Activated CD8-positive, alpha-beta memory T cell treated with anti-CD3 and anti-CD28 coated beads, Interleukin-2, amount 50 U/mL, for 48 hours (primary cell): ENCODE results near the gene PHLDA3.
"Not testable (repeated sequence)": the region's sequence is repeated elsewhere in the genome, so short reads cannot be mapped to it uniquely, and the experiment has no call there.

Experiments used
- DNase-seq: peaks from one replicate; pipeline ENCODE4 v3.0.0-alpha.2; 2020

The PHLDA3 gene

DNA sequence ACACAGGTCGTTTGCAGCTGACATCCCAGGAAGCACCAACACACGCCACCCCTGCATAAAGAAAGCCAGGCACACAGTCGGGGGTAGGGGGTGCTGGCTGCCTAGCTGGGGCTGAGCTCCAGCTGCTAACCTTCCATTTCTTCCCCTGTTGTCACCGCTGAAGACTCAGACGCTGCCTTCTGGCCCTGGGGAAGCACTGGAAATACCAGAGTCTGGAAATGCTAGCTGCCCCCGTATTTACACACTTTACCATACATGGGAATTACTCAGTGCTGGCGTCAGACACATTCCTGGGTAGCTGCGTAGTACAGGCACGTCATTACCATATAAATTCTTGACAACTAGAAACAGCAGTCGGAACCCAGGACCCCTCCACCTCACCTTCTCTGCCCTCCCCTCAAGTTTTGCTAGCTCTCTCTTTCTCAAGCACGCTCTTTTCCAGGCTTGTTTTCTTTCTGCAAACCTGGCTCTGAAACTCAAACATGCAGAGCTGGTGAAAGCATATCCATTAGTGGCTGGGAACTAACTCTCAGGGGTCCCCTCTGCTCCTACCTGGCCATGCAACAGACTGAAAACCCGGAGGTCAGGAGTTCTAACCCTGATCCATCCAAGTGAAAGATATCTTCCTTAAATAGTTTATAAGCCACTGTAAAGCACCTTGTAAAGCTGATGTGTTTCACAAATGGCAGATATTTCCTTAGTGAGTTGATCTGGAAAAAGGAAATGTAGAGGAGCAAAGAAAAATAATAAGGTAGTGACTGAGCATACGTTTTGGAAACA is 34.6 kb upstream of the PHLDA3 start:
- no peak for DNase-seq

DNA sequence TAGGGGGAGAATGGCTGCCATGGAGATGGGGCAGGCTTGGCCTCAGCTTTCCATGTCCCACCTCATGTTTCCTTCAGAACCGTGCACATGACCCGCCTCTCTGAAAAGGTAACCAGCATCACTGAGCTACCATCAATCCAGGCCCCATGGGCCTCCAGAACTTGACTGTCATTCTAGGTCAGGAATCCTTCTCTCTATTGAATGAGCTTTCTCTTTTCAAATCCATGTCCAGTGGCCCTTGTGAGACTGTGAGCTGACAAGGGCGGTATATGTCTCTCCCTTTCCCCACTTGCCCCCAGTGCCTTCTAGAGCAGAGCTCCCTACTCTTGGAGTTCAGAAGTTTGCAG is 33.5 kb upstream of the PHLDA3 start:
- DNase-seq, result no peak

DNA sequence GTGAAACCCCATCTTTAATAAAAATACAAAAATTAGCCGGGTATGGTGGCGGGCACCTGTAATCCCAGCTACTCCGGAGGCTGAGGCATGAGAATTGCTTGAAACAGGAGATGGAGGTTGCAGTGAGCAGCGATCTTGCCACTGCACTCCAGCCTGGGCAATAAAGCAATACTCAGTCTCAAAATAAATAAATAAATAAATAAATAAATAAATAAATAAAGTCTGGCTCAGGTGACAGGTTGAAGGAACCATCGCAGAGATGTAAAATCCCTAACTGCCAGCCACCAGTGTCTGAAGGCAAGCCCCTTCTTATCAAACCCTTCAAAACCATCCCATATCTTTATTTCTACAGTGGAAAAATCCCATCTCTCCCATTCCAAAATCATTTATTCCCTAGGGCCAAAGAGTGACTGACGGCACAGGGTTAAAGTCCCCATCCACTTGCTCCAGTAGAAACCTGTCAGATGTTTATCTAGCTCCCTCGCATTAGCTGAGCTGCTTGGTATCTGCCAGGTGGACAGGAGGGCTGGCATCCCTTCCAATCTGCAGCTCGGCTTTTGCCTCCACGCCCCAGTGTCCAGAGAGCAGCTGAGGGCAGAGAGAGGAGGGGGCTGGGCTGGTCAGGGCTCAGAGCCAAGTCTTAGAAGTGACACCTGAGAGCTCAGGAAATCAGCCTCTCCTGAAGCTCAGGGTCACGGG is 33.0 kb upstream of the PHLDA3 start:
- DNase-seq, result no peak

DNA sequence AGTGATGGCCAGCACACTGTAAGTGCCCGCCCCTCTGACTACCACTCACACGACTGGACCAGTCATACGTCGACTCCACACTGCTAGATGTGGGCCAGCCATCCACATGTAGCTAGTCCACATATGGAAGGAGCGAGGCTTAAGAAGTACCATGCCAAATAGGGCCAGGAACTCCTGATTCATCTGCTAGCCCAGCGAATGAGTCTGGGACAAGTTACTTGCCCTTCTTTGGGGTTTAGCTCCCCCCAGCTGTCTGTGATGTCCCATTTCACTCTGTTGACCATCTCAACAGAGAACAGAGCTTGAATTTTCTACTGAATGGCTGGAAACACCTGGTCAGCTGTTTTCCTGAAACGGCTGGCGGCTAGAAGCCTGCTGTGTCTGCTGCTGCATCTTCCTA is 32.2 kb upstream of the PHLDA3 start:
- DNase-seq, result no peak

DNA sequence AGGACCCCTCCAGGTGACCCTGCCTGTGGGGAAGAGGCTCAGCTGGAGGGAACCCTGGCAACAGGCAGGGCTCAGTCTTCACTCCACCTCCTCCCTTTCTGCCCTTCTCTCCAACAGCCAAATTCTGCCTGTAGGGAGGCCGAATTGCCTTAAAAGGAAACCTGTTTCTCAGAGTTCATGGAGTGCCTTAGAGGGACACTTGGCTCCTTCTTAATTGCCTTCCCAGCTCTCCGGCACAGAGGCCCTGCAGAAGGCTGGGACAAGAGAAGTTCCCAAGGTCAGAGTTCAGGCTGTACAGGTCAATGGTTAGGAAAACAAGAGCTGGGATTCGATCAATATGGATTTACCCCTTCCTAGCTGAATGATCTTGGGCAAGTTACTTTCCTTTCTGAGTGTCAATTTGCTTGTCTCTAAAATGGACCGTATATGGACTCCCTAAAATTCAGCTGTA is 31.7 kb upstream of the PHLDA3 start:
- DNase-seq, result no peak

DNA sequence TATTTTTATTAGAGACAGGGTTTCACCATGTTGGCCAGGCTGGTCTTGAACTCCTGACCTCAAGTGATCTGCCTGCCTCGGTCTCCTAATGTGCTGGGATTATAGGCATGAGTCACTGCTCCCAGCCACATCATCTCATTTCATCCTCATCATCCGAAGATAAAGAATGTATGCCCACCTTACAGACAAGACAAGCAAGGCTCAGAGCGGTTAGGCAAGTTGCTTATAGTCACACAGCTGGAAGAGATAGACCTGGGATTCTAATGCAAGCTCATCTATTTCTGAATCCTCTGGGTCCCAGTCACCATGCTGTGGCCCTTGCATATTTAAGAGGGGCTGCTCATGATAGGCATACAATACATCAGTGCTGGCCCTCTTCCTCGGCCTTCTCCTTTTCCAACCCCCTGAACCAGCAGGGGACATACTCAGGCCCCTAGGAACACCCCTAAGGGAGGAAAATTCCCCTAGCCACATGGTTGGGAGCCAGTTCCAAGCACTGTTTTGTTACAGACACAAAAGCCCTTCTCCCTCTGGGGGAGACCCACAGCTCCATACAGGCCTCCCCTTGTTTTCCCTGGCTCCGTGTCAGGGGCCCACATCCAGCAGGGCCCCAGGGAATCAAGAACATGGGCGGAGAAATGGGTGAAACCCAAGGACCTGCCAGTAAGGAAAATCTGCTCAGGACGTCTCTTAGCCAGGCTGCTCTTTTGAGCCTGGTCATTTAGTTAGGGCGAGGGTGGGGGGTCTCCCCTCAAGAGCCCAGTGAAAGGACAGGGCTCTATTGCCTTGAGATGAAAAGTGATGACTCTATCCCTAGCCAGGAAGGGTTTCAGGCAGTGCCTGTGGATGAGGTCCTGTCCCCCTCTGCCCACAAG is 31.0 kb upstream of the PHLDA3 start:
- no peak for DNase-seq

DNA sequence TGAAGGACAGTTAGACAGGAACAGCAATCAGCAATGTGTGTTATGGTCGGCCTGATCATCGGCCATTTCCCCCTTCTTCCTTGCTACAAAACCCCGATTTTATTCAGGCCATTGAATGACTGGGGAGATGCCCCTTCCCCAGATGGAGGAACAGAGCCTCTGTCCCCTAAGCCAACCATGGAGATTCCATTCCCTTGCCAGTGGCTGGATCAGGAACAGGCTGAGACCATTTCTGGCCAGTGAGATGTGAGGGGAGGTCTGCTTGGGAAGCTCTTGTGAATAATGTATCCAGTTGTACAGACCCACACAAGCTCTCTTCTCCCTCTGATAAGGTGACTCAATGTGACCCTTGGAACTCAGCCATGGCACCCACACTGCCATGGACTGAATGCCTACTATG is 30.2 kb upstream of the PHLDA3 start:
- no peak for DNase-seq

DNA sequence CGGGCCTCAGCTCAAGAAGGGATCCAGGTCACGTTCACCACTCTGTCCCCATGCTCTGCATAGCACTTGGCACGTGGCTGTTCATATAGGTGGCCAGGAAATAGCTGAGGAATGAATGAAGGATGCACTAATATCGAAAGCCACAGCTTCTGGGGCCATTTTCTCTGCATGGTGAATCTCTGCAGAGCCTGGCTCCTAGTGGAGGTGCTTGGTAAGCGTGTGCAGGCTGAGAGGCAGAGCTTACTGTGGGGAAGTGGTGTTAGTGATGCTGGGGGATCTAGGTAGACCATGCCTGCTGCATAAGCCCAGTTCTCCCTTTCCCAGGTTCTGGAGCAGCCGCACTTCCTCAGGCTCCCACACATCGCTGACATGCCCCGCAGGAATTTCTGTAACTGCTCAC is 29.6 kb upstream of the PHLDA3 start:
- no peak for DNase-seq

DNA sequence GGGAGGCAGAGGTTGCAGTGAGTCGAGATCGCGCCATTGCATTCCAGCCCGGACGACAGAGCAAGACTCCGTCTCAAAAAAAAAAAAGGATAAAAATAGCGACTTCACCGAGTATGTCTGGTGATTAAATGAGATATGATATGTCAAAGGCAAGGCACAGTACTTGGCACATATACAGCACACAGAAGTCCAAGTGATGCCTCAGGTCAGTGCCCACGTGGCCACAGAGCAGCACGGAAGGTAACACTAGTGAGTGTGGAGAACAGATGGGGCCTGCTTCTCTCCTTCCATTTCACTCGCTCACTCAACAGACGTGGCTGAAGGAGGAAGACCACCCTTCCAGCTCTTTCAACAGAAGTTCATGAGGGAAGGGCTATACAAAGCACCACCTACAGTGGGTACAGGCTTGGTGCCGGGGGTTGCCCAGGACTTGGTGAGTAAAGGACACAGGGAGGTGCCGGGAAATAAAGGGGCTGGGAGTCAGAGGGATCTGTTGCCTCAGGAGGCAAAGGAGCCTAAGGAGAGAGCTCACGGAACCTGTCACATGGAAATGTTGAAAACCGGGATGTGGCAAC is 29.0 kb upstream of the PHLDA3 start:
- no peak for DNase-seq

DNA sequence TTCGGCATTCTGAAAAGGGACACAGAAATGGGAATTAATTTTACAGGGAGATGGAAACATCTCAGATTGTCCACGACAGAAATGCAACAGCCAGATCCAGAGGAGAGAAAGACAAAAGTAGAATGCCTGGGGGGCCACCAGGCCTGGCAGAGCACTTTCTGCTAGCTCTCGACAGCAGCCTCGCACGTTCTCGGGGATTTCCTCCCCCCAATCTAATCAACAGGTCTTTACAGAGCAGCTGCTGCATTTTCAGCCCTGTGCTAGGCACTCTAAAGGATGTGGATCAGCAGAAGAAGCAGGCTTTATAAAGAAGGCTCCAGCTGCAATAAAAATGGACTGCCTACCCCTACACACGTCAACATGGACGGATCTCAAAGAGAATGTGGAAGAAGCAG is 27.3 kb upstream of the PHLDA3 start:
- no peak for DNase-seq

DNA sequence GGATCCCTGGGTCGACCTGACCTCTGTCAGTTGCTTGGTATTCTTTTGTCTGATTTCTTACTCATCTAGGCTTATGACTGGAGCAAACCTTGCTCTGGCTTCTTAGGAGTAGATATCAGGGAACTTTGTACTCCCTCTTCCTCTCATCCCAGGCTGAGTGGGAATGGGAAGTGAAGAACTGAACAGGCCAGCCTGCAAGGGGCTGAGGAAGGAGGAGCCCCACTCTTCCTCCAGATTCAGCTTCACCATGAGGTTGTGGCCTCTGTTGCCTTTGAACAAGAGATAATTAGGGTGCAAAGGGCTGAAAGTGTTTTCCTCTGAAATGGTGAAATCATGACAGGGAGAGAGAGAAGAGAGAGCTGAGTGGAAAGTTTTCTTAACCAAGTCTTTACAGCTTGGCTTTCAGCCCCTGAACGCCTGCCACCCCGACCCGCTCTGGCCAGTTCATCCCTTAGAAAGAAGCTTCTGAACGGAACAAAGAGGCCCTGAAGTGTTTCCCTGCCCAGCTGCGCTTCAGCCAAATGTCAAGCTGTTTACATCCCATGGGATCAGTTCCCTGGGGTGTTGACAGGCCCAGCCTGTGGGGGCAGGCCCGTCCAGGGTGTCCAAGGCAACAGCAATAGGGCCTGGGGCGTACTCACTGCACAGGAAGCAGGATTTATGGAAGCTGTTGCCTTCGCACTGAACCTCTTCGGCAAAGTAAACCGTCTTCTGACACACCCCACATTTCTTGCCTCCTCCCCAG is 26.7 kb upstream of the PHLDA3 start:
- no peak for DNase-seq

DNA sequence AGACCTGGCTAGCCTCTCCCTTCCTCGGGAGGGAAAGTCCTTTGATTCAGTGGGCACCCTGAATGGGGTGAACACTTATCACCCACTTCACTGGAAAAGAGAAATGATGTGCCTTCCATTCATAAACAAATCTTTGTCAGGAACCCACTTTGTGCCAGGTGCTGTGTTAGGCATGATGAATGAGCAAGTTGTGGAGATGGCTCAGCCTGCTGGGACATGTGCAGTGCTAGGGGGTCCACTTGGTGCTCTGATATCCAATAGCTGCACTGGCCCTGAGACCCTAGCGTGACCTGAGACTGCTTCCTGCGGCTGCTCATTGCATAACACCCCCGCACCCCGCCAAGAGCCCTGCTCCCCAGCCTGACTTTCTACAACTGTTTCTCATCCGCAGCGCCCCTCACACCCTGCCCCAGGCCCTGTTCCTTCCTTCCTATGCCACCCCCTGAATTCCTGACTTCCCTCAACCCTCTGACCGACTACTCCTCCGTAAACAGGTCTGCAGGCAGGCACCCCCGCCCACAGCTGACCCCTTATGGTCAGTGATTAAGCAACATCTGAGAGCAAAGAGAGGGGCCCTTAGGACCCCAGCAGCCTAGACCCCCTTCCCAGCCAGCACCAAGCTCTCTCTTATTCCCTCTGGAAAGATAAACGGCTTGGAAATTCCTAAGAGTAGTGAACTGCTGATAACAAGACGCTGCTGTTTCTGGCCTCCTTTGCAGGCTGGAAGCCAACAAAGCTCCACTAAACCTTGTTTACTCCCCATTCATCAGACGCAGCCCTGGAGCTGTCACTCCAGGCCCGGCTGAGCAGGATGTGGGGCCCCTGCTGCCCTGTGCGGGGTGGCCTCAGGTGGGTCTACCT is 25.0 kb upstream of the PHLDA3 start:
- DNase-seq, result no peak

DNA sequence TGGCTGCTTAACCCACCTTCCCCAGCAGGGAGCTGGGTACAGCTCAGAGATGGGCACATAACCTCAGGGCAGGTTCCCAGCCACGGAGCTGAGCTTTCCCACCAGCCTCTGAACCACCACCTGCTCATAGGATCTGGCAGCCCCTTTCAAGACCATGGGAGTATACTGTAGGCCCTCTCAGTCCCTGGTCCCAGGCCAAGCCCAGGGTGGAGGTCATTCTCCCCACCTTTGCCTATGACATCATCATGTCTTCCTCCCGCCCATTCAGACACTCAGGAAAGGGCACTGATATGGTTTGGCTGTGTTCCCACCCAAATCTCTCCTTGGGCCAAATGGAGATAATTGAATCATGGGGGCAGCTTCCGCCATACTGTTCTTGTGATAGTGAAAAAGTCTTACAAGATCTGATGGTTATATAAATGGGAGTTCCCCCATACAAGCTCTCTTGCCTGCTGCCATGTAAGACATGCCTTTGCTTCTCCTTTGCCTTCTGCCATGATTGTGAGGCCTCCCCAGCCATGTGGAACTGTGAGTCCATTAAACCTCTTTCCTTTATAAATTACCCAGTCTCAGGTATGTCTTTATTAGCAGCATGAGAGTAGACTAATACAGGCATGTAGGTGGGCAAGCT is 24.2 kb upstream of the PHLDA3 start:
- DNase-seq, result not testable (repeated sequence)

DNA sequence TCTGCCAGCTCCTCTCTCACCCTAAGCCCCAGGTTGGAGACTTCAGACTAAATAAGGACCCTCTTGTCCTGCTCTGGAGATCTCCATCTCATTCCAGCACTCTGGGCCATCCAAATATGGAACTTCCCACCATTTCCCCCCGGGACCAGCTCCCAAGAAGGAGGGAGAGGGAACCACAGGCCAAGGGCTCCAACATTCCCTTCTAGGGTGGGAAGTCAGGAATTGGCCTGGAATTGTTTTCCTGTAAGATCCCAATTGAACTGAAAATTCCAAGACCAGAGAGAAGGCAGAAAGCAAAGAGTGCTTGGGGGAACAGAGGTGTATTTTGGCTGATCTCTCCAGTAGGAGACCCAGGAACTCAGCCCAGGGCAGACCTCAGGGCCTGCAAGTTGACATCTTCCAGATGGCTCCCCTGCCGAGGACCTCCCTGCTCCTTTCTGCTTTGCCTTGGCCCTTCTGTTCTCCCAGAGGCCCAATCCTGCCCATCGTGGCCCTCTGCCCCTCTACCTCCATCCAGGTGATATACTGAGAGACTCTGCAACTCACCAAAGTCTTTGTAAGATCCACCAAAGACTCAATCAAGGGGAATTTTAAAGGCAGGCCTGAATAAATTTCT is 23.0 kb upstream of the PHLDA3 start:
- no peak for DNase-seq

DNA sequence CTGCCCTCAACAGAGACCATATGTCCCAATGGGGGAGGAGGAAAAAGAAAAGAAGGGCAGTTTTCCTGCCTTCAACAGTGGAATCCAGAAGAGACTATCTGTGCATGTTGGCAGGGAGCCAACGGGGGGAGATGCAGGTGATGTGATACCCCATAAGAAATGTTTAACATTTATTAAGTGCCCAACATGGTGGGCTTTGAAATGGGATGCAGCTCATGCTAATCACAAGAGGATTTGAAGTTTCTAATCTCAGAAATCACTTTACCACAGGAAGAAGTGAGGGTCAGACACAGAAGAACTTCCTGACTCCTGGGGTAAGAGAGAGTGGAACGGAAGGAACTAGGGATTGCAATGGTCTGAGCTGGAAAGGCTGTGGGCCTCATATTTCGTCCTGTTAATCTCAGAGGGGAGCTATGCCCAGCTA is 21.7 kb upstream of the PHLDA3 start:
- no peak for DNase-seq

DNA sequence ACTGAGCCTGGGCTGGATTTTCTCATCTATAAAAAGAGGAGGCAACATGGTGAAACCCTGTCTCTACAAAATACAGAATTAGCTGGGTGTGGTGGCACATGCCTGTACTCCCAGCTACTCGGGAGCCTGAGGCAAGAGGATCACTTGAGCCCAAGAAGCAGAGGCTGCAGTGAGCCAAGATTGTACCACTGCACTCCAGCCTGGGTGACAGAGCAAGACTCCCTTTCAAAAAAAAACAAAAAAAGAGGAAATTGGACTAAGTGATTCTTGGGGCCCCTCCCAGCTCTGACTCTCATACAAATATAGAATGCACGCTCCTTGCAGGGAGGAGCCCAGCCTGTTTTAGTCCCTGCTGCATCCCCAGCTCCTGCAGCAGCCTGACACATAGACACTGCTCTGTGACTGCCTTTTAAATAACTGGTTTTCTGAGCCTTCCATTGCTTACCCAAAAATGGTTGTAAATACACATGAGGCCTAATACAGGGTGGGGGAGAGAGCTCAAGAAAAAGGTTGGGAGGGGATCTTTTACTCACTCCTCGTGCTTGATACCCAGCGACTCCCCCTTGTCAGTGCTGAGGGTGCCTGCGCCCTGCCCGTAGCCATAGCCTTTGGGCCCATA is 20.8 kb upstream of the PHLDA3 start:
- DNase-seq, result no peak

DNA sequence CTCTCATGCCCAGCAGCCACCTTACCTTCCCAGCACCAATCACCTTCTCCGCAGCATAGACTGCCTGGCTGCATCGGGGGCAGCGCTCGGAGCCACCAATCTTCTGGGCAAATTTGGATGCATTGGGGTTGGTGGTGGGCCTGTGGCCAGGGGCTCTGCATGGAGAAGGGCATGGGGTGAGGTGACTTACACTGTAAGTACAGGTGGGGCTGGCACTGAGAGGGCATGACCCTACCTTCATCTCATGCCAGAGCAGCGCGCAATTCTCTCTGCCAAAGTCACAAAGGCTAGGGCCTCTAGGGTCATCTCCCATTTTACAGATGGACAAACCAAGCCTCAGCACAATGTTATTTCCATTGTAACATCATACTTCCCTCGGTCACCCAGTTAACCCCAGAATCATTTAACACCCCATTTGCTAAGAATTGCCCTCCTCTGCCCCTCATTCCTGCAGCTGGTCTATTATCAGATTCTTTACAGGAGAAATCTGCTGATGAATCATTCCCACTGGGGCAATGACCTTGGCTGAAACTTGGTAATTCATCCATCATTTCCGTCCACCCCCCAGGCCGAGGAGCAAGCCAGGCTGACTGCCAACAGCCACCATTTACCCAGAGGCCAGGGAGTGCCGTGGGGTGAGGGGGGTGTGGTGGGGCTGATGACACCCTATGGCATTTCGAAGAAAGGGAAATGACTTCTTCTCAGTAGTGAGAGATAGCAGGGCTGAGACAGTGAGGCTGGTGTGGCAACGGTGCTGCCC is 20.0 kb upstream of the PHLDA3 start:
- no peak for DNase-seq

DNA sequence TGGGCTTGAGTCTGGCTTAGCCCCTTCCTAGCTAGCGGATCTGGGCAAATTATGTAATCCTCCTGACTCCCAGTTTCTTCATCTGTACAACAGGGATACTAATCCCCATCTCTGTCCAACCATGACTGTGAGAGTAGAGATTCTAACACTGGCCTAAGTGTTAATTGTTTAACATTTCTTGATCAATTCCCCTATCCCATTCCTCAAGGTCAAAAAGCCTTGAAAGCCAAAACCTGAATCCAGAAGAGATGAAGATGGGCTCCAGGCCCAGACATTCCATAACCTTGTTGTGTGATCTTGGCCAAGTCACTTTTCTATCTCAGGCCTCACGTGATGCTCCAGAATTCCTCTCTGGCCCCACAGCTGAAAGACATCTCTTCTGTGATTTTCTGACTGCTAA is 18.8 kb upstream of the PHLDA3 start:
- no peak for DNase-seq

DNA sequence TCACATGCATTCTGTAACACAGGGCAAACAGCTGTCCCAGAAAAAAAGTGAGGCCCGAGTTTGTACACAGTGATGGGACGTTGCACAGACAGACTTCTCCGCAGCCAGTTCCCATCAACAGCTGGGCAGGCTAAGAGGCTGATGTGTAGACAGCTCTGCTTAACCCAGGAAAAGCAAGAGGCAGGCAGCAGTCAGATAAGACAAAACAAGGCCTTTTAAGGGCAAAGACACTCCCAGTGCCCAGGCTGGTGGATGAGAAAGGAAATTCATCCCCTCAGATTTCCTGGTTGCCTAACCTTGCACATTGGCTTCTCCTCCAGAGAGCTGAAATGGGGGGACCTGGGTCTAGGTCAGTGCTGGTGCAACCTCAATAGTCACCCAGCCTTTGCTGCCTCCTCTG is 17.2 kb upstream of the PHLDA3 start:
- DNase-seq, result no peak
